ENCODE data around the gene HJV. TPM values are rescaled to one million over a fixed set of nuclear protein-coding genes. Genes with fewer than 3 reads are reported as not detected.

HJV gene
- total RNA-seq, 8 experiments from 2014 or later, result 0.11 to 0.40 (median 0.32) TPM; not detected in 3

DNA sequence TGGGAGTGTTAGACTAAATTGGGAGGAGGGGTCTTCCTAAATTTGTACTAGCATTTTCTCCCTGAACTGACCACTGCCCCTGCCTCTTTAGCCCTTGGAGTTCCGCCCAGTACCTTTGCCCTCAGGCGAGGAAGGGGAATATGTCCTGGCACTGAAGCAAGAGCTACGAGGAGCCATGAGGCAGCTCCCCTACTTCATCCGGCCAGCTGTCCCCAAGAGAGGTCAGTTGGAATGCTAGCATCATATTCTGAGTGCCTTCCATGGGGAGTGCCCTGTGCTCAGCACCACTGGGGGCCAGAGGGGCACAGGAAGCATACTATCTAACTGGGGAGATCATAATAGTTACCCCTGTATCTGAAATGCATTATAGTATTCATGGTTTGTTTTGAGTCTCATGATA is 46.3 kb downstream of the HJV start:
- in situ Hi-C loops (cut with MboI; ENCODE audit: low pct_unique_long_range_greater_than_20kb in 2 of 9, low sequenced_read_pairs in 9 of 9, unreplicated experiment in 9 of 9), result loop anchor here in 2 of 9 experiments (10.0 kb wide), 1 partner anchor 60 kb away; the partner anchor contains the start of genes ITGA10 (in 2 of the 2) and PEX11B (in 2 of the 2)
- no peak for ATAC-seq (replicated peaks in 6 of 8)
- H3K4me1 ChIP-seq (replicated peaks in 1 of 2), result peaks cover 24 to 26% of the 10 kb centered on the region in 2 donors
- H3K4me3 ChIP-seq, result no peak overlapping the region
- H3K27ac ChIP-seq, result no peak overlapping the region
- WGBS, 10 experiments, result 70 to 100% (median 94%) methylated on average over 1 to 4 of the region's 4 CpGs

DNA sequence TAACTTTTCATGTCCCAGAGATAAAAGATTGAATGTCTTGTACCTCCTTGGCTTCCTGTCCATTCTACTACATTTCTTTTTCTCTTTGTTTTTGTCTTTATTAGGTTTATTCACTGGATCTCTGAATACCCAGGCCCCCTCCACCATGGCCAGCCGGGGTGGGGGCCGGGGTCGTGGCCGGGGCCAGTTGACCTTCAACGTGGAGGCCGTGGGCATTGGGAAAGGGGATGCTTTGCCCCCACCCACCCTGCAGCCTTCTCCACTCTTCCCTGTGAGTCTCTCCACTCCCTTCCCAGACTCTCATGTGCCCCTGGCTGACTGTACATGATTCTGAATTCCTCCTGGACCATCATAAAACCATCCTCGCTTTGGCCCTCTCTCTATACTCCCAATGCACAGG is 46.8 kb downstream of the HJV start:
- in situ Hi-C loops (cut with MboI; ENCODE audit: low pct_unique_long_range_greater_than_20kb in 2 of 9, low sequenced_read_pairs in 9 of 9, unreplicated experiment in 9 of 9), result loop anchor here in 3 of 9 experiments (5.0 to 10.0 kb wide), 2 partner anchors 38 to 60 kb away; partner anchors contain the start of genes ITGA10 (in 2 of the 3) and PEX11B (in 2 of the 3)
- Histone ChIP-seq H3K4me3 (no peak overlapping the region), H3K4me1 (replicated peaks in 1 of 2) (peaks cover 19 to 21% of the 10 kb centered on the region in 2 donors), H3K27ac (no peak overlapping the region)
- WGBS, 10 experiments, result 43 to 100% (median 74%) methylated on average over 1 to 6 of the region's 7 CpGs; no CpG with 5 or more reads in 2 of the 10 experiments
- no peak for ATAC-seq (replicated peaks in 6 of 8)

DNA sequence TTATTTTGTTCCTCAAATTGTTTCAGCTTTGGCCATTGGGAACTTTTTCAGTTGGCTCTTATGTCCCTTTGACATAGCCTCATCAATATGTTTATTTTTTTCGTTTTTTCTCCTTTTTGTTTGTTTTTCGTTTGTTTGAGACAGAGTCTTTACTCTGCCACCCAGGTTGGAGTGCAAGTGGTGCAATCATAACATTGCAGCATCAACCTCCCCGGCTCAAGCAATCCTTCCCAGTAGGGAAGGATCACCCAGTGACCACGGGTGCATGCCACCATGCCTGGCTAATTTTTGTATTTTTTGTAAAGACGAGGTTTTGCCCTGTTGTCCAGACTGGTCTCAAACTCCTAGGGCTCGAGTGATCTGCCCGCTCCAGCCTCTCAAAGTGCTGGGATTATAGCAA is 49.0 kb downstream of the HJV start:
- no peak overlapping the region for H3K27ac ChIP-seq
- in situ Hi-C loops (cut with MboI; ENCODE audit: low pct_unique_long_range_greater_than_20kb in 2 of 9, low sequenced_read_pairs in 9 of 9, unreplicated experiment in 9 of 9), result loop anchor here in 3 of 9 experiments (5.0 to 10.0 kb wide), 2 partner anchors 40 to 58 kb away; partner anchors contain the start of genes ITGA10 (in 2 of the 3) and PEX11B (in 2 of the 3)
- H3K4me1 ChIP-seq (replicated peaks in 1 of 2), result peaks cover under 1 to 3% of the 10 kb centered on the region in 2 donors
- 36 to 86% (median 74%) methylated on average over 4 to 7 of the region's 7 CpGs for WGBS, 10 experiments
- no peak for ATAC-seq (replicated peaks in 6 of 8)
- no peak overlapping the region for H3K4me3 ChIP-seq

Other genes with a start within 250 kb of the HJV start
- 10 to 100 TPM in 7 of 8 experiments, 1 to 10 TPM in 1; 7.2 to 18.7 (median 16.3) TPM for gene RNF115, start 197.6 kb downstream of the HJV start, total RNA-seq
- 10 to 100 TPM; 26.7 to 54.6 (median 32.0) TPM for gene POLR3C, start 197.5 kb downstream of the HJV start, total RNA-seq
- gene NUDT17, start 176.1 kb downstream of the HJV start, total RNA-seq, result 1 to 10 TPM; 1.6 to 7.2 (median 3.1) TPM
- gene PIAS3, start 162.7 kb downstream of the HJV start, total RNA-seq, result 10 to 100 TPM in 7 of 8 experiments, 1 to 10 TPM in 1; 8.2 to 24.9 (median 18.9) TPM
- gene ANKRD35, start 135.9 kb downstream of the HJV start, total RNA-seq, result 1 to 10 TPM in 1 of 8 experiments, under 1 TPM in 5, not detected in 2; 0.15 to 1.4 (median 0.32) TPM
- gene ITGA10, start 111.7 kb downstream of the HJV start, total RNA-seq, result 1 to 10 TPM in 3 of 8 experiments, under 1 TPM in 5; 0.27 to 5.7 (median 0.84) TPM
- gene PEX11B, start 103.0 kb downstream of the HJV start, total RNA-seq, result 10 to 100 TPM; 16.6 to 31.0 (median 23.8) TPM
- gene RBM8A, start 94.3 kb downstream of the HJV start, total RNA-seq, result 100 to 1,000 TPM in 7 of 8 experiments, 10 to 100 TPM in 1; 95.3 to 325 (median 176) TPM
- gene LIX1L, start 63.7 kb downstream of the HJV start, total RNA-seq, result 10 to 100 TPM; 15.9 to 34.4 (median 23.2) TPM
- 1 to 10 TPM; 1.1 to 3.8 (median 1.8) TPM for gene ANKRD34A, start 57.2 kb downstream of the HJV start, total RNA-seq
- gene POLR3GL, start 57.0 kb downstream of the HJV start, total RNA-seq, result 10 to 100 TPM; 12.5 to 55.4 (median 38.4) TPM
- gene TXNIP, start 25.2 kb downstream of the HJV start, total RNA-seq, result 1,000 to 10,000 TPM in 2 of 8 experiments, 100 to 1,000 TPM in 5, 10 to 100 TPM in 1; 43.6 to 1,017 (median 442) TPM
- gene NBPF10, start 123.1 kb upstream of the HJV start, total RNA-seq, result 1 to 10 TPM in 4 of 8 experiments, under 1 TPM in 4; 0.43 to 2.2 (median 0.97) TPM
- gene NOTCH2NLA, start 207.3 kb upstream of the HJV start, total RNA-seq, result 10 to 100 TPM in 4 of 8 experiments, 1 to 10 TPM in 4; 5.6 to 50.4 (median 15.4) TPM

Data from motor neuron (in vitro differentiated cells).